ENCODE measurements around the gene CAPZA1.
"Not testable (repeated sequence)": the region's sequence is repeated elsewhere in the genome, so short reads cannot be mapped to it uniquely, and the experiment has no call there.

CAPZA1 gene

DNA sequence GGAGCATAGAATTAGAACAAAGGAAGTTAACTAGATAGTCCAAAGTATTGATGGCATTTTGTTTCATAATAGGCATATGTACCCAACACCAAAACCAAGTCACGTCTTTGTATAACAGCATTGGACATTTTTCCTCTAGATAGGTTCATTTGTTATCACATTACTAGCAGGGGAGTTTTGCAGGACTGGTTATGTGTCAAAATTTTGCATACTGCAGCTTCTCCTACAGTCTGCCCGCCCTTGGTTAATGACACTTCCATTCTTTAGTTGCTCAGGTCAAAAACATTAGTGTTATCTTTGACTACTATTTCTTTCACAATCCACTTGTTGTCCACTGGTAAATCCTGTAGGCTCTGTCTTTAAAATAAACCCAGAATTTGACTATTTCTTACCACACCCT, 8.9 kb downstream of the CAPZA1 start:
- DNase-seq (ENCODE audit: low read depth), result no peak

DNA sequence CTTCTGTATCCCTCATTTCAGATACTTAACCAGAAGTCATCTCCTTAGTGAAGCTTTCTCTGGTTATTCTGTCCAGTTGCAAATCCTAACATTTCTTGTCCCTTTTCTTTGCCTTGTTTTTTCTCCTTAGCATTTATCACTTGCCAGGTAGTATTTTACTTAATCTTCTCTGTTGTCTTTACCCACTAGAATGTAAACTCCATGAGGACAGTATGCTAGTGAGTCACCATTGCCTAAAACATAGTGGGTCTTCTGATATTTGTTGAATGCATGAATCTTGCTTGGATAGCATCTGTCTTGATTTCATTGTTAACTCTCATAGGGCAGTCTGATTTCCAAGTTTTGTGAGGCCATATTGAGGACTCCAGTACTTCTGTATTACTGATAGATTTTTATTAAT, 9.6 kb downstream of the CAPZA1 start:
- DNase-seq (ENCODE audit: low read depth), result no peak

DNA sequence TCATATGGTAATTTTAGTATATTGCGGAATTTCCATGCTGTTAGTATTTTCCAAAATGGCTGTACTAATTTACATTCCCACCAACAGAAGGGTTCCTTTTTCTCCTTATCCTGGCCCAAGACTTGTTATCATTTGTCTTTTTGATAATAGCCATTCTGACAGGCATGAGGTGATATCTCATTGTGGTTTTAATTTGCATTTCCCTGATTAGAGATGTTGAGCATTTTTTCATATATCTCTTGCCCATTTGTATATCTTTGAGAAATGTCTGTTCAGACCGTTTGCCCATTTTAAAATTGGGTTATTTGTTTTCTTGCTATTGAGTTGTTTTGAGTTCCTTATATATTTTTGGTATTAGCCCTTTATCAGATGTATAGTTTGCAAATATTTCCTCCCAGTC, 14.0 kb downstream of the CAPZA1 start:
- no peak for DNase-seq (ENCODE audit: low read depth)

DNA sequence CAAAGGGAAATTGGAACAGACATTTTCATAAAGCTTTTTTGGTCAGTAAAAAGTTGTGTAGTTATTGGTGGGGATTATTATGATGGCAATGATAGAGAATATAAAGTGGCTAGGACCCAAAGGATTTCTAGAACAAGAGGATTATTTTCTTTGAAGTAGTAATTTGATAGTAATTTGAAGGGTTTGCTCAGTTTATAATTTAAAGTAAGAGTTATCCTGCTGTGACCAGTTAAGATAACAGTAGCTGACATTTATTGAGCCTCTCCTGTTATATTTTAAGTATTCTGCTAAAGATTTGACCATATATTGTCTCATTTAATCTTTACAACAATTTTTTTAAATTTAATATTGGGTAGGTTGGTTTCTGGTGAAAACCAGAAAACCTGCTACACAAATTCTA, 14.7 kb downstream of the CAPZA1 start:
- DNase-seq (ENCODE audit: low read depth), result no peak

DNA sequence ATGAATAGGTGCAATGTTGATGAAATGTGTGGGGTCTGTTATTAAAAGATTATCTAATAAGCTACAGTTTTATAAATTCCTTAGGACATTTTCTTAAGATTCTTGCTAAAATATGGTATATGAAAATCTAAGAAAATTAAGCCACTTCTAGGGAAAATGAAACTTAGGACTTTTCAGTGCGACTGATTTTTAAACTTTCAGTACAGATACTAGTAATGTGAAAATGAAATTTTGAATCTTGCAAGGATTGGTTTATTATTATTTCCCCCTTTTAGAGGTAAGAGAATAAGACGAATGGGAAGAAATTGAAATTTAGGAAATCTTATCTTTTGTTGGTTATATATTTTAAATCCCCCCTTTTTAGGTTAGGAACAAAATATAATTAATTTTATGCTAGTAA, 16.4 kb downstream of the CAPZA1 start:
- no peak for DNase-seq (ENCODE audit: low read depth)

DNA sequence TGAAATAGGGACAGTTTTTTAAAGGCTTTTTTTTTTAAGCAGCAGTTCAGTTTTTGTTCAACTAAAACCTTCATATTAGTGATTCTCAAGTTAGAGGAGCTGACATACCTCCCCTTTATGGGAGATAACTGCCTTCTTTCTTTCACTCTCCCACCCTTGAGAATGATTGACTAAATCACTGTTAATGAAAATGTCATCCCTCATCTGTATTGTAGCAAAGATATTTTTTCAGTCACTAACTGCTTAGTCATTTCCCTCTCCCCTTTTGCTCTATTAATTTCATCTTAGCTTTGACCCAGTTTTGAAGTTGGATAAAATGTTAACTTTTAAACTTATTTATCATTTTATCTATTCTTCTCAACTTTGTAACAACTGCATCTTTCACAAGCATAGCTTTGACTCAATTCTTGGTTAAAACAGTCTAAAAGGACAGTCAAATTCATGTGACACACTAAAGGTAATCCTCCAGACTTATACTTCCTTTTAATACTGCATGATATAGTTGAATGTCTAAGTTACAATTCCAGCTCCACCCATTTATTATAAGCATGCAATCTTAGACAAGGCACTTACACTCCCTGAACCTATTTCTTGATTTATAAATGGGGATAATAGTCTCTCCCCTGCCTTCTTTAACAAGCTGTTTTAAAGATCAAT, 17.1 kb downstream of the CAPZA1 start:
- no peak for DNase-seq (ENCODE audit: low read depth)

DNA sequence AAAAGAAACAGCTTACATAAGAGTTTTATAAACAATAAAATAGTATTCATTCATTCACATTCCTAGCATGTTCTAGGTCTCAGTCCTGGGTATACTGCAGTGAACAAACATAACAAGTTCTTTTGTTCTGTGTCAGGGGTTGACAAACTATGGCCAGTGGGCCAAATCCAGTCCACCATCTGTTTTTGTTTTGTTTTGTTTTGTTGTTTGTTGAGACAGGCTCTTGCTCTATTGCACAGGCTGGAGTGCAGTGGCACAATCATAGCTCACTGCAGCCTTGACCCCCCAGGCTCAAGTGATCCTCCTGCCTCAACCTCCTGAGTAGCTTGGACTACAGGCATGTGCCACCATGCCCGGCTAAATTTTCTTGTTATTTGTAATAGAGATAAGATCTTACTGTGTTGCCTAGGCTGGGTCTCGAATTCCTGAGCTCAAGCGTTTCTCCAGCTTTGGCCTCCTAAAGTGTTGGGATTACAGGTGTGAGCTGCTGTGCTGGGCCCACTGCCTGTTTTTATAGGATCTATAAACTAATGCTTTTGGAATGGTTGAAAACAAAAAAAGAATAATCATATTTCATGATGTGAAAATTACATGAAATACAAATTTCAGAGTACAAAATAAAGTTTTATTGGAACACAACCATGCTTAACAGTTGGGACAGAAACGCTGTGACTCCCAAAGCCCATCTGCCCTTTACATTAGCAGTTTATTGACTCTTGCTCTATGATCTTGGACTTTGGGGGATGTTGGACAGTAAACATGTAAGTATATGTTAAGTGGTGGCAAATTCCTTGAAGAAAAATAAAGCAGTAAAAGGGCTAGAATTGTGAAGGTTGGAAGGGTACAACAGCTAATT, 17.9 kb downstream of the CAPZA1 start:
- no peak for DNase-seq (ENCODE audit: low read depth)

DNA sequence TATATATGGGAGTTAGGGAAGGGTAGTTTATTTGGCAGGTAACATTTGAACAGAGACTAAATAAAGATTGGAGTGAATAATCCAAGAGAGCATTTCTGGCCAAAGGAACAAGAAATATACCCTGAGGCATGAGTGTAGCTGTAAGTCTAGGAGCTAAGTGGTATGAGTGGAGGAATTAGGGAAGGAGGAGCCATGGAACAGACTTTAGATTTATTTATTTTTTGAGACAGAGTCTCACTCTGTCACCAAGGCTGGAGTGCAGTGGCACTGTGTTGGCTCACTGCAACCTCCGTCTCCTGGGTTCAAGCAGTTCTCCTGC, 18.4 kb downstream of the CAPZA1 start:
- DNase-seq (ENCODE audit: low read depth), result no peak

DNA sequence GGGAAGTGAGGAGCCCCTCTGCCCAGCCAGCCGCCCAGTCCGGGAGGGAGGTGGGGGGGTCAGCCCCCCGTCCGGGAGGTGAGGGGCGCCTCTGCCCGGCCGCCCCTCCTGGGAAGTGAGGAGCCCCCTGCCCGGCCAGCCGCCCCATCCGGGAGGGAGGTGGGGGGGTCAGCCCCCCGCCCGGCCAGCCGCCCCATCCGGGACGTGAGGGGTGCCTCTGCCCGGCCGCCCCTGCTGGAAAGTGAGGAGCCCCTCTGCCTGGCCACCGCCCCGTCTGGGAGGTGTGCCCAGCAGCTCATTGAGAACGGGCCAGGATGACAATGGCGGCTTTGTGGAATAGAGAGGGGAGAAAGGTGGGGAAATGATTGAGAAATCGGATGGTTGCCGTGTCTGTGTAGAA, 20.8 kb downstream of the CAPZA1 start:
- not testable (repeated sequence) for DNase-seq (ENCODE audit: low read depth)

DNA sequence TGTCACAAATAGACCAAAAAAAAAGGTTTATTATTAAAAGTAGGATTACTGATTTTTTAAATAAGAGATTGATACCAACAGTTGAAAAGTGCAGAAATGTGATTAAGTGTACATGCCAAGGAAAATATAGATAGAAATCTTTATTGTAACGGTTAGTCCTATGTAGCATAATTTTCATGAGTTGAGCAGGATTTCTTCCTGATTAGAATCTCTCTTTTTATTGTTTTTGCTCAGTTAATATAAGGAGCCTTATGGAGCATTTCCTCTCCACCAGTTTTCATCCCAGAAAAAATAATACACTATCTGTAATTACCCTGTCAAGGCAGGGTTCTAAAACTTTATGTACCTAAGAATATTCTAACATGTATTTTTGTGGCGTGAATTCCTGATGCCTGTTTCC, 23.4 kb downstream of the CAPZA1 start:
- no peak for DNase-seq (ENCODE audit: low read depth)

DNA sequence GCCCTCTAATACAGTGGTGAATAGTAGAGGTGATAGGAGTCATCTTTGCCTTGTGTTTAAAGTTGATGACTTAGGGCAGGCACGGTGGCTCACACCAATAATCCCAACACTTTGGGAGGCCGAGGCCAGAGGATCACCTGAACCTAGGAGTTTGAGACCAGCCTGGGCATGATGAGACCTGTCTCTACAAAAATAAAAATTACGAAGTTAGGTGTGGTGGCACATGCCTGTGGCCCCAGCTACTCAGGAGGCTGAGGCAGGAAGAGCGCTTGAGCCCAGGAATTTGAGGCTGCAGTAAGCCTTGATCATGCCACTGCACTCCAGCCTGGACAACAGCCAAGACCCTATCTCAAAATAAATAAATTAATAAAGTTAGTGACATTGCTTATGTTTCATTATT, 26.6 kb downstream of the CAPZA1 start:
- DNase-seq (ENCODE audit: low read depth), result no peak

DNA sequence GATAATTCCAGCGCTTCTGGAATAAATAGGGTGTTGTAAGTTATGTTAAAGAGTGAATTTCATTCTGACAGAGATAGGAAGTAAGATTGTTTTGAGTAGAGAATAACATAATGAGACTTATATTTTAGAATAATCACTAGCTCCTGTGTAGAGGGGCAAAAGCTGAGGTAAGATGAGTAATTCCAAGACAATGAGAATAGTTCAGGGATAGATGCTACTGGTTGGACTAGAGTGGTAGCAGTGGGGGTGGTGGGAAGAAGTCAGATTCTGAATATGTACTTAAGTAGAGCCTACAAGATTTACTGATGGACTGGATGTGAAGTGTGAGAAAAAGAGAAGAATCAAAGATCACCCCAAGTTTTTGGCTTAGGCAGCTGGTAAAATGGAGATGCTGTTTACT, 31.6 kb downstream of the CAPZA1 start:
- no peak for DNase-seq (ENCODE audit: low read depth)

DNA sequence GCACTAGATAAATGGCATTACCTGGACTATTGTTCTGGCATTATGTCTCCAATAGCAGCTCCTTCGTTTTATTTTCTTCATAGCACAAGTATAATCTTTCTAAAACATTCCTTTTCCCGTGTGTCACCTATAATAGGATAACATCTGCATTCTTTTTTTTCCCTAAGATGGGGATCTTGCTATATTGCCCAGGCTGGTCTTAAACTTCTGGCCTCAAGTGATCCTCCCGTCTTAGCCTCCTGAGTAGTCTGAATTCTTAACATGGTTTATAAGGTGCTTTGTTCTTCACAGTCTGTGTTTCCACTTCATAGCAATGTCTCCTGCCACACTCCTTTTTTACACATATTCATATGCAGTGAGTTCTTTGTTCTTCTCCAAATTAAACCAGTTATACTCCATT, 46.2 kb downstream of the CAPZA1 start:
- no peak for DNase-seq (ENCODE audit: low read depth)

DNA sequence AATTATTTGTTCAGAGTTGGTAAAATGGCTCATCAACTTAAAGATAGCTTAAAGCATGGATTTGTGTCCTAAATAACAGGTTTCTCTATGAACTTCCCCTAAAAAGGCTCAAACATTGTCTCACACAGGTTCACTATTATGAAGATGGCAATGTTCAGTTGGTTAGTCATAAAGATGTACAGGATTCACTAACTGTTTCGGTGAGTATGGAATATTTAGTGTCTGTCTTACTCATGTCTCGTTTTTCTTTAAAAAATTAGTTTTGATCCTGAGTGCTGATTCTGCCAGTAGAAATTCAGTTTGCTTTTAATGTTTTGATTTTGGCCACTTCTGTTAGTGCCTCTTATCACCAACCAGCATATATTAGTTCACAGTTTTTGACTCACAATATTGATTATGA, 47.3 kb downstream of the CAPZA1 start:
- DNase-seq (ENCODE audit: low read depth), result no peak

DNA sequence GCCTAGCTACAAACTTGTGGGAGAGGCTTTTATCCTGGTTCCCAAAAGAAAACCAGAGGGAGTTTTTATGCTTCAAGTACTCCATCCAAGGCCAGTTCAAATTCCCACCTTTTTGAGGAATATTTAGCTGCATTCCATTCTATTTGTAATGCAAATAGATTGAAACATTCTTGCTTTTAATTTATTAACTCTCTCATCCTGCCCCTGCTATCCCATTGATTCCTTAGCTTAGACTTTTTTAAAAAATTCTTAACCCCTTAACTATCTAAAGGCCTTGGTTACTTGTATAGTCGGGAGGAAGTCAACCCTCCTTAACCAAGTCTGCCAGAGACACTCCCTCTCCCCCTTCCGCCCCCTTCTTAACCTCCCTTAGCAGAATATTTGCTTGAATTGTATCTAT, 52.4 kb downstream of the CAPZA1 start:
- no peak for DNase-seq (ENCODE audit: low read depth)

DNA sequence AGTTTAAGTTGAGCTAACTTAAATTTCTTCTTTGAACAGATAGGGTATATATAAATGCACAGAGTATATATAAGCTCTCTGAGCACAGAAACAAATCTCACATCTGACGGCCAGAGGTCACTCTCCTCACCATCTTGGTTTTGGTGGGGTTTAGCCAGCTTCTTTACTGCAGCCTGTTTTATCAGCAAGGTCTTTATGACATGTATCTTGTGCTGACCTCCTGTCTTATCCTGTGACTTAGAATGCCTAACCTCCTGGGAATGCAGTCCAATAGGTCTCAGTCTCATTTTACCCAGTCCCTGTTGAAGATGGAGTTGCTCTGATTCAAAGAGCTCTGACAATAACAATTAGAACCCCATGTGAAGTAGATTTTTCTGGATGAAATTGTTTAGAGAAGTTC, 53.2 kb downstream of the CAPZA1 start:
- no peak for DNase-seq (ENCODE audit: low read depth)

DNA sequence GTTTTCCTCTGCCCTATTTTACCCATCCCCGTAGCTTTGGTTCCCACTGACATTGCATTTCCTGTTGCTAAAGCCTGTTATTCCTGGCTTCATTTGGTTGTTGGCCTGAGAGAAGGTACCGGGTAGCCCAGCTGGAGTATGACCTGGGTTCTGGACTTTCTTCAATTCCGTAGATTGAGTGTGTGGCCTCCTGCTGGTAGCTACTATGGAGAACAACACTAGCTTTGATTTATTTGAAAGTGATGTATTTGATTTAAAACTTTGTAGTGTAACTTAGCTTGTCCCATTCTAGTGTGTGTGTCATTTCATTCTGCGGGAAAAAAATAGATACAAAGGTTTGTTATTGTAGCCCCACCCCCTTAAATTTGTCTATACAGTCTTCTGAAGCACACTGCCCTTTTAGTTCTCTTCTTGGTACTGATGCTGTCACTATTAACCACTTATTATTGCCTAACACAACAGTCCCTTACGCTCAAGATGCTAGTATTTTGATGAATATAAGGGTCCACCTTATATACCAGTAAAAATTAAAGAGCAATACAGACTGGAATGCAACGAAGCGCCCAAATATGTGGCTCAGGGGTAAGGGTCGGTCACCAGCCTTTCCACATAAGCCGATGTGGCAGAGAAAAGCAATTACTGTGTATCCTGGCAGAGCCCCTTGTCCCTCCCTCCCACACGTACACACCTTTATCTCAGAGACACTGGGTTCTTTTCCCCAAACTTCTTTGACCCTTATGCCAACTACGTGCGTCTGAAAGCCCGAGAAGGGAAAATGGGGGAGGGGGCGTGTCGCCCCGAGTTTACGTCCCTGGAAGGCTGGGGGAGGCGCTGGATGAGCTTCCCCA, 54.2 kb downstream of the CAPZA1 start:
- DNase-seq (ENCODE audit: low read depth), result no peak

DNA sequence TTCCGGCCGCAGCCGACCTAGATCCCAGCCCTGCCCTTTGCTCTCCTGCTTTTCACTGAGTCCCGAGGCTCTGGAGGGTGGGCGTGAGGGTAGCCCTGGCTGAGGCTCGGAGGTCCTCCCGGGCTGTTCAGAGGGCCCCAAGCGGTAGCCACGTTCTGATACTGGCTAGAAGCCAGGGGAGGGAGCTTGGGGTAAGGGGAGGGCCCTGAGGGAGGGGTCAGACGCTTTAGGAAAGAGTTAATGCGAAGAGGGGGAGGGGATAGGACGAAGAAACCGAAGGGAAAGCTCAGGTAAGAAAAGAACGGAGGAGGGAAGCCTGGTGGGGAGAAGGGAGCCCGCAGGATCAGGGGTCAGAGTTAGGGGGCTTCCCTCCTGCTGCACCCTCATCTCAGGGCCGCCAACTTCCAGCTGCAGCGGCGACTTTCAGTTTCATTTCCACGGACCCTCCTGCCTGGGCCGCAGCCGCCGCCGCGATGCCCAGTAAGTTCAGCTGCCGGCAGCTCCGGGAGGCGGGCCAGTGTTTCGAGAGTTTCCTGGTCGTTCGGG, 54.9 kb downstream of the CAPZA1 start, which contains the start of gene MOV10:
Gene MOV10 (plus strand): TSS at position 220 of the 546 bp plus-strand sequence. CDS start 254 bp downstream, at position 474.
- peak; percentile 36 for DNase-seq (ENCODE audit: low read depth)

DNA sequence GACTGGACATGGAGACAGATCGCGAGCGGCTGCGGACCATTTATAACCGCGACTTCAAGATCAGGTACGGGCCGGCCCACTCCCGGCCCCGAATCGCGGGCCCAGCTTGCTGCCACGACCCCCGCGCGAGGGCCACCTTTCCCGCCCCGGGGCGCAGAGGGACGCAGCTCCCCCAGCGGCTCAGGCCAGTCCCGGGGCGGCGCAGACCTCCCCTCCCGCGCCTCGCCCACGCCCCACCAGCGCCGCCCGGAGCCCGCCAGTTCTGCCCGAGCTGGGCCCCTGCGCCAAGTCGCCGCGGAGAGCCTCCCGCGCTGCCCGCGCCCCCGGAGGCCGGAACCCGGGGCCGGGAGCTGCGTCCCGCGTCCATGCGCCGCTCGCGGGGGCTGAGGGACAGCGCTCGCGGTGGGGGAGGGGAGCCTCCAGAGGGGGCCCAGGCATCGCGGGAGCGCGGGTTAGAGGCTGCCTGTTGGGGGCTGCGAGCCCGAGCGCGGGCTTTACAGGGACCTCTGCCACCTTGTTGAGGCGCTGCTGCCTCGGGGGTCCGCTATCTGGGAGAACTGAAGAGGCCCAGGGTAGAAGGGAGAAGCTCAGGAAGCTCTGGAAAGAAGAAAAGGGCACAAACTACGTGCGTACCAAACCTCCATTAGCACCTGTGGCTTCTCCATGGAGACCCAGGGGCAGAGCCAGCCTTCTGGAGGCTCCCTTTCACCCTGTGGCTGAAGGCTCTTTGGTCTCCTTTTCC, 55.5 kb downstream of the CAPZA1 start:
- peak; percentile 14 for DNase-seq (ENCODE audit: low read depth)

DNA sequence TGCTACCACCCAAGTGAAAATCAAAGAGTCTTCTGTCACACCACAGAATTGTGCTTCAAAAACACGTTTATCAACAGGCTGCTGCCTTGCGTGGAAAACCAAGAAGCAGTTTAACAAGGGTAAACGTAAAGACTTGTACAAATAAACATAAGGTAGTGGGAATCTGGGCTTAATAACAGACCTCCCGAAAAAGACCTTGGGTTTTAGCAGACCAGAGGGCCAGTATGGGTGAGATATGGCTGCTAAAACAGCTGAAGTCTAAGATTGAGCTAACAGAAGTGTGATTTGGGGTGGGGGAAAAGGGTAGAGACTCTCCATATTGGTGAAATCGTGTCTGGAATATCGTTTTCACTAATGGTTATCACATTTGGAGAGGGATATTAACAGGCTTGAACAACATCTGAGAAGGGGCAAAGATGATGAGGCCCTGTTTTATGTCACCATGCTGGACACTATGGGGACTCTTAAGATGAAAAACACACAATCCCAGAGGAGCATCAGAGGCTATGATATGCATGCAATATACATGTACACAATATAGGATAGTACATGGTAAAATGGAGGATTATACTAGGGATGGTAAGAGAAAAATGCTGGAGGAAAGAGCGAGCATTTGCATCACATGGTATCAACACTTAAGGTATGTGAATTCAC, 56.2 kb downstream of the CAPZA1 start:
- DNase-seq (ENCODE audit: low read depth), result no peak

DNA sequence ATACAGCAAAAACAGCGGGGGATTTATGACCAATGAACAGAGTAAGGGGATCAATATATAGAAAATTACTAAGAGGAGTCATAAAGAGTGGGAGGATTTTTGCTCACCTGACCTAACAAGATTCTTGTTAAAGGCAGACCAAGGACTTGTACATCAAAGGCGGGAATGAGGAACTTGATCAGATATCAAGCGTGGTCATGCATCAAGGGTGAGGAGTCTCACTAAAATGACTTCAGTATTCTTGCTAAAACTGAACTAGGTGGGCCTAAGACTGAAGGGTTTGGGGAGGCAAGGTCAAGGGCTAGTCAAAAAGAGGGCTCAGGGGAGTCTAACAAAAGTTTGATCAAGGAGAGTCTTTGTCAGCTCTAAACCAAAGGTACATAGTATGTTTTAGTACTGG, 56.9 kb downstream of the CAPZA1 start:
- DNase-seq (ENCODE audit: low read depth), result no peak

All from activated T-cell treated with anti-CD3 and anti-CD28 coated beads for 1 hour (primary cell).